Kasumi-1 (cell line): ENCODE measurements around the gene WIF1.

Experiments used
- DNase-seq, 2 experiments: peaks; one replicate each; lab custom pipeline; 2025; lab: John Stamatoyannopoulos, UW

Gene WIF1

GRCh38 chr12:65121049-65121955 is at the start of gene WIF1:
Gene WIF1 (minus strand): TSS chr12:65121305. CDS start chr12:65121191, 114 bp downstream.
- peak; percentile 22 to 63 for DNase-seq

- peak; percentile 53 to 69 for DNase-seq
Measured at GRCh38 chr12:65170209-65170881, 49.2 kb upstream of the WIF1 start.

- DNase-seq = peak; percentile 88 to 89
Measured at GRCh38 chr12:65169320-65170208, 48.5 kb upstream of the WIF1 start, which contains the start of gene LEMD3. Gene LEMD3 (plus strand): TSS chr12:65169583. CDS start chr12:65169597, 14 bp downstream.

GRCh38 chr12:65168681-65169319 is 47.7 kb upstream of the WIF1 start:
- peak in 1 of 2 experiments; percentile 52 for DNase-seq

GRCh38 chr12:65164774-65165173 is 43.7 kb upstream of the WIF1 start:
- DNase-seq = no peak

- no peak for DNase-seq
Measured at GRCh38 chr12:65164244-65164643, 43.1 kb upstream of the WIF1 start.

GRCh38 chr12:65162609-65163008 is 41.5 kb upstream of the WIF1 start:
- no peak for DNase-seq

GRCh38 chr12:65157091-65157490 is 36.0 kb upstream of the WIF1 start:
- no peak for DNase-seq

GRCh38 chr12:65156366-65156841 is 35.3 kb upstream of the WIF1 start:
- DNase-seq = peak; percentile 39 to 55

- DNase-seq = no peak
Measured at GRCh38 chr12:65155784-65156183, 34.7 kb upstream of the WIF1 start.

- DNase-seq = no peak
Measured at GRCh38 chr12:65152596-65152995, 31.5 kb upstream of the WIF1 start.

GRCh38 chr12:65152012-65152411 is 30.9 kb upstream of the WIF1 start:
- DNase-seq = no peak

GRCh38 chr12:65147312-65147905 is 26.3 kb upstream of the WIF1 start:
- DNase-seq = no peak

GRCh38 chr12:65140738-65141137 is 19.6 kb upstream of the WIF1 start:
- no peak for DNase-seq

GRCh38 chr12:65139389-65139788 is 18.3 kb upstream of the WIF1 start:
- peak; percentile 24 to 45 for DNase-seq

- DNase-seq = no peak
Measured at GRCh38 chr12:65133879-65134278, 12.8 kb upstream of the WIF1 start.

GRCh38 chr12:65126482-65126881 is 5.4 kb upstream of the WIF1 start:
- DNase-seq = no peak

- DNase-seq = no peak
Measured at GRCh38 chr12:65125975-65126374, 4.9 kb upstream of the WIF1 start.

- DNase-seq = peak; percentile 67 to 73
Measured at GRCh38 chr12:65125247-65125646, 4.1 kb upstream of the WIF1 start.

- DNase-seq = peak; percentile 93 to 95
Measured at GRCh38 chr12:65123435-65124063, 2.4 kb upstream of the WIF1 start.
